SK-N-SH (cell line): Measurements from ENCODE around the gene TMEM59. TPM values are rescaled to one million over a fixed set of nuclear protein-coding genes. Genes with fewer than 3 reads are reported as not detected.

Source experiments
- CTCF ChIA-PET: fragments of 300-600, 350-600 bp; formaldehyde crosslinking; extraction: SDS; loops from one replicate; lab custom pipeline; 2021; lab: Yijun Ruan, JAX
- POLR2A ChIA-PET: fragments of 350-600 bp; sonication (Branson Sonifier 250); formaldehyde crosslinking; extraction: SDS; loops from one replicate; lab custom pipeline; 2020; ENCODE audit warnings: antibody characterized with exemption, inconsistent platforms; lab: Yijun Ruan, JAX
- DNase-seq: peaks from one replicate; pipeline ENCODE4 v3.0.0; 2012
- H2AFZ ChIP-seq: fragments of 200-600 bp; sonication (generic); 2 replicates; pipeline ENCODE4 v1.8.1; 2016; ENCODE audit warnings: antibody characterized with exemption, mild to moderate bottlenecking, low read depth
- H3F3A ChIP-seq: fragments of 200-600 bp; sonication (generic); replicated peaks from 2 replicates; pipeline ENCODE3; 2016; ENCODE audit warnings: antibody characterized with exemption, mild to moderate bottlenecking; ENCODE audit not compliant: insufficient read depth
- H3K27ac ChIP-seq, 2 experiments: fragments of 200-500 bp in 1 of 2; fragments of 200-600 bp in 1 of 2; sonication (Bioruptor generic) in 1 of 2; sonication (generic), shearing (Covaris generic) in 1 of 2; 2 replicates each; pipeline versions ENCODE4 v1.5.1 to v1.6.1; 2014 to 2016; ENCODE audit warnings: low read depth in 2 of 2, inconsistent platforms in 1 of 2, low read length in 1 of 2, mild to moderate bottlenecking in 1 of 2, mixed read lengths in 1 of 2
- H3K27me3 ChIP-seq: fragments of 200-600 bp; sonication (generic), shearing (Covaris generic); 2 replicates; pipeline ENCODE4 v1.6.1; 2016; ENCODE audit warnings: mixed run types; ENCODE audit not compliant: insufficient read depth
- H3K36me3 ChIP-seq, 2 experiments: fragments of 200-500 bp in 1 of 2; fragments of 200-600 bp in 1 of 2; sonication (Bioruptor generic) in 1 of 2; sonication (generic) in 1 of 2; replicated peaks in 1 of 2; 2 replicates each; pipeline versions ENCODE3 to v1.5.1; 2014 to 2016; ENCODE audit warnings: low read length in 1 of 2, mild to moderate bottlenecking in 1 of 2; ENCODE audit not compliant: insufficient read depth in 2 of 2, control insufficient read depth in 1 of 2
- H3K4me1 ChIP-seq, 2 experiments: fragments of 200-500 bp in 1 of 2; fragments of 200-600 bp in 1 of 2; sonication (Bioruptor generic) in 1 of 2; sonication (generic), shearing (Covaris generic) in 1 of 2; 2 replicates each; pipeline versions ENCODE4 v1.5.1 to v1.6.1; 2014 to 2016; ENCODE audit warnings: low read depth in 1 of 2, low read length in 1 of 2, mixed run types in 1 of 2; ENCODE audit not compliant: insufficient read depth in 2 of 2, control insufficient read depth in 1 of 2
- H3K4me2 ChIP-seq: fragments of 200-600 bp; sonication (generic), shearing (Covaris generic); 2 replicates; pipeline ENCODE4 v1.6.1; 2017; ENCODE audit warnings: mixed run types
- H3K4me3 ChIP-seq, 2 experiments: fragments of 200-500 bp in 1 of 2; fragments of 200-600 bp in 1 of 2; sonication (Bioruptor generic) in 1 of 2; sonication (generic), shearing (Covaris generic) in 1 of 2; 2 replicates each; pipeline versions ENCODE4 v1.5.1 to v1.8.1; 2014 to 2016; ENCODE audit warnings: low read depth in 2 of 2, inconsistent platforms in 1 of 2, low read length in 1 of 2, mild to moderate bottlenecking in 1 of 2, mixed read lengths in 1 of 2, moderate library complexity in 1 of 2
- H3K79me2 ChIP-seq: fragments of 200-600 bp; sonication (generic); 2 replicates; pipeline ENCODE4 v1.8.1; 2017; ENCODE audit warnings: mild to moderate bottlenecking; ENCODE audit not compliant: insufficient read depth
- H3K9ac ChIP-seq: fragments of 200-600 bp; sonication (generic); 2 replicates; pipeline ENCODE4 v1.6.1; 2017; ENCODE audit warnings: mixed run types
- H3K9me2 ChIP-seq: fragments of 200-600 bp; sonication (generic); 2 replicates; pipeline ENCODE4 v1.6.1; 2017; ENCODE audit warnings: mixed run types
- H3K9me3 ChIP-seq: fragments of 200-600 bp; sonication (generic); 2 replicates; pipeline ENCODE4 v1.6.1; 2017; ENCODE audit warnings: mixed run types, mild to moderate bottlenecking, moderate library complexity
- H4K20me1 ChIP-seq: fragments of 200-600 bp; sonication (generic); 2 replicates; pipeline ENCODE4 v1.6.1; 2017; ENCODE audit warnings: mild to moderate bottlenecking, mixed run types; ENCODE audit not compliant: insufficient read depth
- CTCF ChIP-seq: fragments of 200-600 bp; sonication (generic); IDR thresholded peaks from 2 replicates; pipeline ENCODE4 v1.6.1; 2017; ENCODE audit warnings: antibody characterized with exemption, mild to moderate bottlenecking, moderate library complexity
- FOSL2 ChIP-seq: IDR thresholded peaks from 2 replicates; pipeline ENCODE4 v1.4.0; 2012; ENCODE audit warnings: low read depth, mild to moderate bottlenecking, moderate library complexity, borderline replicate concordance
- FOXM1 ChIP-seq: IDR thresholded peaks from 2 replicates; pipeline ENCODE4 v1.4.0; 2012; ENCODE audit warnings: low read depth, mild to moderate bottlenecking
- IRF3 ChIP-seq: fragments of 150-350 bp; IDR thresholded peaks from 2 replicates; pipeline ENCODE4 v1.6.1; 2016; ENCODE audit warnings: mild to moderate bottlenecking, low read depth, low read length
- RFX5 ChIP-seq: IDR thresholded peaks from 2 replicates; pipeline ENCODE4 v1.6.1; 2012; ENCODE audit warnings: mild to moderate bottlenecking, improper control_type of control experiment, low read length
- RXRA ChIP-seq: IDR thresholded peaks from 2 replicates; pipeline ENCODE4 v1.4.0; 2012; ENCODE audit warnings: low read depth, mild to moderate bottlenecking, borderline replicate concordance
- SIN3A ChIP-seq: IDR thresholded peaks from 2 replicates; pipeline ENCODE4 v1.6.1; 2012; ENCODE audit warnings: low read depth, mild to moderate bottlenecking, low read length, moderate library complexity, borderline replicate concordance
- TCF12 ChIP-seq: IDR thresholded peaks from 2 replicates; pipeline ENCODE4 v1.4.0; 2012
- TEAD4 ChIP-seq: IDR thresholded peaks from 2 replicates; pipeline ENCODE4 v1.4.0; 2012; ENCODE audit warnings: mild to moderate bottlenecking, borderline replicate concordance; ENCODE audit not compliant: insufficient read depth
- USF2 ChIP-seq: fragments of 150-350 bp; IDR thresholded peaks from 2 replicates; pipeline ENCODE4 v1.6.1; 2017; ENCODE audit warnings: antibody characterized with exemption, low read length, low read depth, borderline replicate concordance
- ZBTB33 ChIP-seq: IDR thresholded peaks from 2 replicates; pipeline ENCODE4 v1.4.0; 2012; ENCODE audit warnings: low read depth, borderline replicate concordance
- WGBS: methylation state at CpG from one replicate; pipeline ENCODE4 v1.1.6; 2017; ENCODE audit warnings: low lambda C conversion rate; 5-methylcytosine and 5-hydroxymethylcytosine counted together
- polyA plus RNA-seq, 3 experiments: library from polyadenylated mRNA; depleted of rRNA; stranded (reverse); fragments of >200 nt; gene quantifications; 2 replicates each; pipeline ENCODE4 v1.2.3, GENCODE V29; 2012

TMEM59 gene
- polyA plus RNA-seq, 1 of the 3 experiments (the other 2 are of a cell fraction) = 249 TPM

- POLR2A ChIA-PET = no interaction called here
- Histone ChIP-seq H3K79me2 (no peaks in the 10 kb centered on the region), H3K27me3 (peaks cover 16% of the 10 kb centered on the region; the same call in 1 of the 2 replicates), H3K9ac (no peak overlapping the region), H3K4me2 (no peak overlapping the region), H3K9me2 (no peaks in the 10 kb centered on the region), H3K27ac (no peak overlapping the region), H3K4me1 (no peaks in the 10 kb centered on the region; a peak in 1 of 4 replicates), H4K20me1 (no peaks in the 10 kb centered on the region), H3K4me3 (no peak overlapping the region), H3K36me3 (no peaks in the 10 kb centered on the region), H3F3A (no peaks in the 10 kb centered on the region), H2AFZ (no peak overlapping the region), H3K9me3 (no peaks in the 10 kb centered on the region)
- peak; percentile 7 for DNase-seq
- no peak for TF ChIP-seq USF2
- no peak for TF ChIP-seq TCF12
- TF ChIP-seq IRF3 = no peak
- TF ChIP-seq TEAD4 = no peak
- TF ChIP-seq FOXM1 = no peak
- TF ChIP-seq RXRA = no peak
- no peak for TF ChIP-seq CTCF
- no peak for TF ChIP-seq FOSL2
- no peak for TF ChIP-seq SIN3A
- no peak for TF ChIP-seq ZBTB33
- TF ChIP-seq RFX5 = no peak
- 54% methylated on average over 9 of the region's 9 CpGs for WGBS
- CTCF ChIA-PET = interaction anchor here (1.4 kb wide), 1 partner anchor 52 kb away, joined by 4 read pairs; no protein-coding TSS in a partner anchor
These were observed 41.5 kb downstream of the TMEM59 start for GRCh38 chr1:54011316-54012007.
